Ascending aorta (tissue), 2 donors: ENCODE results near the gene FRYL. TPM values are rescaled to one million over a fixed set of nuclear protein-coding genes. Genes with fewer than 3 reads are reported as not detected.

ENCODE experiments used
- DNase-seq, 2 donors: peaks; one replicate each; pipeline ENCODE4 v3.0.0-alpha.2; 2019; ENCODE audit warnings: low spot score in 2 of 2
- H3K27ac ChIP-seq, 2 donors: fragments of 200-600 bp; sonication (generic); one replicate each; pipeline ENCODE4 v1.5.1; 2016 to 2017; ENCODE audit warnings: mild to moderate bottlenecking in 1 of 2
- H3K27me3 ChIP-seq: fragments of 200-600 bp; sonication (generic); one replicate; pipeline ENCODE4 v1.5.1; 2017
- H3K36me3 ChIP-seq, 2 donors: fragments of 200-600 bp; sonication (generic); one replicate each; pipeline ENCODE4 v1.5.1; 2016
- H3K4me1 ChIP-seq, 2 donors: fragments of 200-600 bp; sonication (generic); one replicate each; pipeline ENCODE4 v1.5.1; 2016 to 2017; ENCODE audit warnings: mild to moderate bottlenecking in 1 of 2
- H3K4me3 ChIP-seq, 2 donors: fragments of 200-600 bp; sonication (generic); one replicate each; pipeline ENCODE4 v1.5.1; 2016 to 2017; ENCODE audit warnings: mild to moderate bottlenecking in 1 of 2
- H3K9me3 ChIP-seq, 2 donors: fragments of 200-600 bp; sonication (generic); one replicate each; pipeline ENCODE4 v1.5.1; 2016
- CTCF ChIP-seq, 3 experiments: fragments of 200-600 bp in 2 of 3; fragments of 450-650 bp in 1 of 3; sonication (generic) in 2 of 3; IDR thresholded peaks; one replicate each; pipeline ENCODE4 v1.5.1; 2016 to 2019; ENCODE audit warnings: antibody characterized with exemption in 3 of 3, mild to moderate bottlenecking in 1 of 3, moderate library complexity in 1 of 3
- intact Hi-C: fragments of 100-400 bp; cut with DNase I; formaldehyde crosslinking; loops from one replicate; pipeline ENCODE4 v1.15.1; 2023
- total RNA-seq: library from RNA; depleted of rRNA; stranded (reverse); fragments of >200 nt; gene quantifications from one replicate; pipeline ENCODE4 v1.1.0, GENCODE V29; 2016

Gene FRYL
- total RNA-seq, 1 donor from 2014 or later = 40.6 TPM

GRCh38 chr4:48620831-48621230 lies 159.2 kb downstream of the FRYL start:
- TF ChIP-seq CTCF (IDR thresholded peaks at IDR 0.05) = no peak
- no peak for DNase-seq
- no peak overlapping the region for H3K4me3 ChIP-seq
- H3K27me3 ChIP-seq = no peaks in the 10 kb centered on the region
- H3K4me1 ChIP-seq = peaks cover 0 to 6% of the 10 kb centered on the region in 2 donors
- no peaks in the 10 kb centered on the region for H3K9me3 ChIP-seq
- H3K36me3 ChIP-seq = peaks cover 2 to 39% of the 10 kb centered on the region in 2 donors
- H3K27ac ChIP-seq = no peak overlapping the region
- intact Hi-C loops = no loop called here

- no peaks in the 10 kb centered on the region for H3K27me3 ChIP-seq
- TF ChIP-seq CTCF (IDR thresholded peaks at IDR 0.05) = no peak
- H3K27ac ChIP-seq = no peak overlapping the region
- no peaks in the 10 kb centered on the region for H3K9me3 ChIP-seq
- intact Hi-C loops = no loop called here
- H3K36me3 ChIP-seq = peaks cover 2 to 39% of the 10 kb centered on the region in 2 donors
- DNase-seq = no peak
- no peak overlapping the region for H3K4me3 ChIP-seq
- peaks cover 0 to 6% of the 10 kb centered on the region in 2 donors for H3K4me1 ChIP-seq
Observed at GRCh38 chr4:48620093-48620492, 160.0 kb downstream of the FRYL start.

GRCh38 chr4:48604527-48604926 lies 175.6 kb downstream of the FRYL start:
- H3K4me3 ChIP-seq = no peak overlapping the region
- TF ChIP-seq CTCF (IDR thresholded peaks at IDR 0.05) = no peak
- no peaks in the 10 kb centered on the region for H3K4me1 ChIP-seq
- H3K27ac ChIP-seq = no peak overlapping the region
- intact Hi-C loops = no loop called here
- no peaks in the 10 kb centered on the region for H3K27me3 ChIP-seq
- H3K36me3 ChIP-seq = peaks cover 3 to 16% of the 10 kb centered on the region in 2 donors
- DNase-seq = no peak
- no peaks in the 10 kb centered on the region for H3K9me3 ChIP-seq

- Histone ChIP-seq H3K27me3 (no peaks in the 10 kb centered on the region), H3K9me3 (no peaks in the 10 kb centered on the region), H3K4me3 (no peak overlapping the region), H3K4me1 (no peaks in the 10 kb centered on the region), H3K27ac (no peak overlapping the region), H3K36me3 (peaks cover 3 to 14% of the 10 kb centered on the region in 2 donors)
- intact Hi-C loops = no loop called here
- TF ChIP-seq CTCF (IDR thresholded peaks at IDR 0.05) = no peak
- no peak for DNase-seq
Observed at GRCh38 chr4:48604041-48604440, 176.0 kb downstream of the FRYL start.

- no peaks in the 10 kb centered on the region for H3K9me3 ChIP-seq
- intact Hi-C loops = no loop called here
- no peak for TF ChIP-seq CTCF (IDR thresholded peaks at IDR 0.05)
Observed at GRCh38 chr4:48603366-48604003, 176.6 kb downstream of the FRYL start.

GRCh38 chr4:48602763-48603162 lies 177.3 kb downstream of the FRYL start:
- no peak for TF ChIP-seq CTCF (IDR thresholded peaks at IDR 0.05)
- H3K4me1 ChIP-seq = no peaks in the 10 kb centered on the region
- no peak overlapping the region for H3K4me3 ChIP-seq
- H3K27ac ChIP-seq = no peak overlapping the region
- no peaks in the 10 kb centered on the region for H3K9me3 ChIP-seq
- H3K27me3 ChIP-seq = no peaks in the 10 kb centered on the region
- intact Hi-C loops = no loop called here
- peaks cover 7 to 18% of the 10 kb centered on the region in 2 donors for H3K36me3 ChIP-seq
- no peak for DNase-seq

More at GRCh38 chr4:48603366-48604003, 176.6 kb downstream of the FRYL start:
- Histone ChIP-seq H3K4me3 (no peak overlapping the region), H3K4me1 (no peaks in the 10 kb centered on the region), H3K27ac (no peak overlapping the region), H3K27me3 (no peaks in the 10 kb centered on the region), H3K36me3 (peaks cover 7 to 15% of the 10 kb centered on the region in 2 donors)
- DNase-seq = no peak
